Measurements from ENCODE around the gene PDE4D.

- TF ChIP-seq PATZ1 (CRISPR knock-in tag; IDR thresholded peaks at IDR 0.05; ENCODE audit: borderline replicate concordance), result no peak
- TF ChIP-seq ESRRG (CRISPR knock-in tag; IDR thresholded peaks at IDR 0.05), result no peak
- TF ChIP-seq ZFP30 (CRISPR knock-in tag; IDR thresholded peaks at IDR 0.05), result no peak
- TF ChIP-seq ISL1 (CRISPR knock-in tag; IDR thresholded peaks at IDR 0.05), result no peak
- no peak for TF ChIP-seq ZNF565 (CRISPR knock-in tag; conservative IDR thresholded peaks at IDR 0.05; ENCODE audit: low read depth)
- TF ChIP-seq CSDC2 (CRISPR knock-in tag; IDR thresholded peaks at IDR 0.05), result no peak
- TF ChIP-seq RARB (CRISPR knock-in tag; IDR thresholded peaks at IDR 0.05), result no peak
- no peak for TF ChIP-seq POU6F1 (CRISPR knock-in tag; IDR thresholded peaks at IDR 0.05; ENCODE audit: borderline replicate concordance, low read depth)
- no peak for TF ChIP-seq ZNF70 (CRISPR knock-in tag; IDR thresholded peaks at IDR 0.05)
- TF ChIP-seq ARNTL (CRISPR knock-in tag; IDR thresholded peaks at IDR 0.05; ENCODE audit: borderline replicate concordance, low read depth), result no peak
- TF ChIP-seq SNAI2 (CRISPR knock-in tag; IDR thresholded peaks at IDR 0.05), result no peak
- TF ChIP-seq GLIS3 (CRISPR knock-in tag; IDR thresholded peaks at IDR 0.05), result no peak
- TF ChIP-seq ZFP3 (CRISPR knock-in tag; IDR thresholded peaks at IDR 0.05), result no peak
These were observed 122.6 kb downstream of the PDE4D start for GRCh38 chr5:59770953-59771352.

Measured in SK-N-SH treated with all-trans-retinoic acid at 6 μM for 48 hours (cell line).